Measurements from ENCODE around the gene BNC2. TPM values are rescaled to one million over a fixed set of nuclear protein-coding genes. Genes with fewer than 3 reads are reported as not detected.

The BNC2 gene
- total and polyA plus RNA-seq, 4 donors, result 0.96 to 23.2 (median 9.7) TPM

DNA sequence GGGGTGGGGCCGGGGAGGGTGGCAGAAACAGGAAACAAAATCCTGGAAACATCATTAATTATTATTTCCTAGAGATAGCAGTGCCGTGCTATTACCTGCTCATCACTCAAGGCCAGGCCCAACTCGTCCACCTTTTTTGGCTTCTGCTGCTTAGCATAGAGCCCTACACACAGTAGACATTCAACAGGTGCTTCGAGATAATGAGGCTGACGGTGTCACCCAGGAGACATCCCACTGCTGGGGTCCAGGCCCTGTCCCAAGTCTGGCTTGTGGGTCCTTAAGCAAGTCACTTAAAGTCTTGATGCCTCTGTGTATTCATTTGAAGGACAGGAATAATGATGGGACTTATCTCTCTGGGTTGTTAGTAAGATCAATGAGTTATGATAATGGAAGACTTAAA lies 506.6 kb downstream of the BNC2 start:
- ATAC-seq (ENCODE audit: insufficient read depth, low FRiP score) (no peak), DNase-seq (no peak)
- Histone ChIP-seq H3K27ac (ENCODE audit: low read depth in 1 of 2, low read length in 1 of 2) (peak overlapping the region in 1 of 2 donors; percentile 13), H3K36me3 (ENCODE audit: control insufficient read depth in 4 of 4, insufficient read depth in 4 of 4, low read length in 4 of 4) (no peaks in the 10 kb centered on the region), H3K4me1 (ENCODE audit: control insufficient read depth in 5 of 5, insufficient read depth in 5 of 5, low read length in 5 of 5) (peaks cover 0 to 5% (median 4%) of the 10 kb centered on the region in 5 donors), H3K9ac (ENCODE audit: insufficient read depth in 1 of 2, low read length in 2 of 2) (no peak overlapping the region), H3K27me3 (ENCODE audit: control insufficient read depth in 3 of 3, insufficient read depth in 3 of 3, low read length in 2 of 3) (peaks cover 0 to 2% (median 0%) of the 10 kb centered on the region in 3 donors), H3K9me3 (ENCODE audit: control insufficient read depth in 4 of 4, insufficient read depth in 3 of 4, low read length in 3 of 4) (no peaks in the 10 kb centered on the region), H3K4me3 (no peak overlapping the region)
- WGBS, 2 donors, result 62 to 69% methylated on average over 5 of the region's 5 CpGs
- TF ChIP-seq, protein P1, sequence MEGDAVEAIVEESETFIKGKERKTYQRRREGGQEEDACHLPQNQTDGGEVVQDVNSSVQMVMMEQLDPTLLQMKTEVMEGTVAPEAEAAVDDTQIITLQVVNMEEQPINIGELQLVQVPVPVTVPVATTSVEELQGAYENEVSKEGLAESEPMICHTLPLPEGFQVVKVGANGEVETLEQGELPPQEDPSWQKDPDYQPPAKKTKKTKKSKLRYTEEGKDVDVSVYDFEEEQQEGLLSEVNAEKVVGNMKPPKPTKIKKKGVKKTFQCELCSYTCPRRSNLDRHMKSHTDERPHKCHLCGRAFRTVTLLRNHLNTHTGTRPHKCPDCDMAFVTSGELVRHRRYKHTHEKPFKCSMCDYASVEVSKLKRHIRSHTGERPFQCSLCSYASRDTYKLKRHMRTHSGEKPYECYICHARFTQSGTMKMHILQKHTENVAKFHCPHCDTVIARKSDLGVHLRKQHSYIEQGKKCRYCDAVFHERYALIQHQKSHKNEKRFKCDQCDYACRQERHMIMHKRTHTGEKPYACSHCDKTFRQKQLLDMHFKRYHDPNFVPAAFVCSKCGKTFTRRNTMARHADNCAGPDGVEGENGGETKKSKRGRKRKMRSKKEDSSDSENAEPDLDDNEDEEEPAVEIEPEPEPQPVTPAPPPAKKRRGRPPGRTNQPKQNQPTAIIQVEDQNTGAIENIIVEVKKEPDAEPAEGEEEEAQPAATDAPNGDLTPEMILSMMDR (IDR thresholded peaks at IDR 0.05; ENCODE audit: control extremely low read depth, extremely low read depth), result no peak

DNA sequence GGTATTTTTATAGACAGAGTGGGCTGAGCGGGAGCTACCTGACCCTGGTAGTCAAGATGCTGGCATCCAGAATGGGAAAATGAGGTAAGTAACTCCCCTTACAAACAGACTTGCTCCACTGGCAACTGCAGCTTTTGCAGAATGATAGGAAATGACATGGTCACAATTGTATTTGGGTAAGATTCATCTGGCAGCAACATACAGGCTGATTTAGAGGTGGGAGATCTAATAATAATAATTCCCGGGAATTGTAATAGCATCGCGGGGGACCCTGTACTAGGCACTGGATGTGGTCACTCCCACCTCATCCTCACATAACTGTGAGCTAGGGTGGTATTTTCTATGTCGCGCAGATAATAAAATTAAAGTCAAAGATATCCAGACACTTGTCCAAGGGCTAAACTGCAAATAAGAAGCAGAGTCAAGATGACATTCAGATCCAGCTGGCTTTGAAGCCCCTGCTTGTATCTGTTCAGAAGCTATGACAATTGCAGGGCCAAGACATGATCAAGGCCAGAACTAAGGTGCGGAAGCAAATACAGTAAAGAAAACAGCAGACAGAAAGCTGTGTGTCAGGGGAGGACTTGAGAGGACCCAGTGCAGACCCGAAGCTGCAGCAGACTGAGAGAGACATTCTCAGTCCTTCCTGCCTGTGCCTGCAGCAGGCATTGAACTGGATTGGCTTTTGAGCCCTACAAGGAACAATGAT lies 507.2 kb downstream of the BNC2 start:
- H3K27me3 ChIP-seq (ENCODE audit: control insufficient read depth in 3 of 3, insufficient read depth in 3 of 3, low read length in 2 of 3), result peaks cover 0 to under 1% (median 0%) of the 10 kb centered on the region in 3 donors
- H3K27ac ChIP-seq (ENCODE audit: low read depth in 1 of 2, low read length in 1 of 2), result peak overlapping the region in 1 of 2 donors; percentile 54
- H3K4me3 ChIP-seq, result no peak overlapping the region
- no peaks in the 10 kb centered on the region for H3K9me3 ChIP-seq (ENCODE audit: control insufficient read depth in 4 of 4, insufficient read depth in 3 of 4, low read length in 3 of 4)
- DNase-seq, result no peak
- peaks cover 0 to 2% (median 0%) of the 10 kb centered on the region in 5 donors for H3K4me1 ChIP-seq (ENCODE audit: control insufficient read depth in 5 of 5, insufficient read depth in 5 of 5, low read length in 5 of 5)
- H3K9ac ChIP-seq (ENCODE audit: insufficient read depth in 1 of 2, low read length in 2 of 2), result no peak overlapping the region
- ATAC-seq (ENCODE audit: insufficient read depth, low FRiP score), result no peak
- TF ChIP-seq, protein P1 (IDR thresholded peaks at IDR 0.05; ENCODE audit: control extremely low read depth, extremely low read depth), result no peak
- WGBS, 2 donors, result 70 to 79% methylated on average over 8 of the region's 8 CpGs
- H3K36me3 ChIP-seq (ENCODE audit: control insufficient read depth in 4 of 4, insufficient read depth in 4 of 4, low read length in 4 of 4), result no peaks in the 10 kb centered on the region

DNA sequence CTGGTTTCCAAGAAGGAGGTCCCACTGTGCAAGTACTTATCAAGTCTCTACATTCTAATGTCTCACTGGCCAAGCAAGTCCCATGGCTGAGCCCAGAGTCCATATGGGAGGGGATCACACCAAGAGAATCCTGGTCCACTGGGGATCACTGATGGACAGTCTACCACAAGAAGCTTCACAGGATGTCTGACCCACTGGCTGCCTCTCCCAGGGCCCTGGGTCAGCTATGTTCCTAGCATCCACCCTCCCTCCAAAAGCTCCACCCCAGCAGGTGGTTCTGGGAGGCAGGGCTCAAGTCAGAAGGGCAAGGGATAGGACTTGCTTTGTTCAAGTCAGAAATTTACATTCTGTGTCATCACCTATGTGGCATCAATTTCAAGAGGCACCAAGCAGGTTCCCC lies 508.5 kb downstream of the BNC2 start:
- Histone ChIP-seq H3K9ac (ENCODE audit: insufficient read depth in 1 of 2, low read length in 2 of 2) (no peak overlapping the region), H3K4me3 (no peak overlapping the region), H3K4me1 (ENCODE audit: control insufficient read depth in 5 of 5, insufficient read depth in 5 of 5, low read length in 5 of 5) (peaks cover 0 to 2% (median 0%) of the 10 kb centered on the region in 5 donors), H3K36me3 (ENCODE audit: control insufficient read depth in 4 of 4, insufficient read depth in 4 of 4, low read length in 4 of 4) (no peaks in the 10 kb centered on the region), H3K27me3 (ENCODE audit: control insufficient read depth in 3 of 3, insufficient read depth in 3 of 3, low read length in 2 of 3) (no peaks in the 10 kb centered on the region), H3K27ac (ENCODE audit: low read depth in 1 of 2, low read length in 1 of 2) (no peak overlapping the region), H3K9me3 (ENCODE audit: control insufficient read depth in 4 of 4, insufficient read depth in 3 of 4, low read length in 3 of 4) (no peaks in the 10 kb centered on the region)
- TF ChIP-seq, protein P1 (IDR thresholded peaks at IDR 0.05; ENCODE audit: control extremely low read depth, extremely low read depth), result no peak
- no peak for ATAC-seq (ENCODE audit: insufficient read depth, low FRiP score)
- DNase-seq, result no peak
